Measurements from ENCODE around the gene GUSB. TPM values are rescaled to one million over a fixed set of nuclear protein-coding genes. Genes with fewer than 3 reads are reported as not detected.

GUSB gene
- total RNA-seq, 1 donor, result 32.6 TPM

- TF ChIP-seq, protein P1, sequence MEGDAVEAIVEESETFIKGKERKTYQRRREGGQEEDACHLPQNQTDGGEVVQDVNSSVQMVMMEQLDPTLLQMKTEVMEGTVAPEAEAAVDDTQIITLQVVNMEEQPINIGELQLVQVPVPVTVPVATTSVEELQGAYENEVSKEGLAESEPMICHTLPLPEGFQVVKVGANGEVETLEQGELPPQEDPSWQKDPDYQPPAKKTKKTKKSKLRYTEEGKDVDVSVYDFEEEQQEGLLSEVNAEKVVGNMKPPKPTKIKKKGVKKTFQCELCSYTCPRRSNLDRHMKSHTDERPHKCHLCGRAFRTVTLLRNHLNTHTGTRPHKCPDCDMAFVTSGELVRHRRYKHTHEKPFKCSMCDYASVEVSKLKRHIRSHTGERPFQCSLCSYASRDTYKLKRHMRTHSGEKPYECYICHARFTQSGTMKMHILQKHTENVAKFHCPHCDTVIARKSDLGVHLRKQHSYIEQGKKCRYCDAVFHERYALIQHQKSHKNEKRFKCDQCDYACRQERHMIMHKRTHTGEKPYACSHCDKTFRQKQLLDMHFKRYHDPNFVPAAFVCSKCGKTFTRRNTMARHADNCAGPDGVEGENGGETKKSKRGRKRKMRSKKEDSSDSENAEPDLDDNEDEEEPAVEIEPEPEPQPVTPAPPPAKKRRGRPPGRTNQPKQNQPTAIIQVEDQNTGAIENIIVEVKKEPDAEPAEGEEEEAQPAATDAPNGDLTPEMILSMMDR (IDR thresholded peaks at IDR 0.05; ENCODE audit: extremely low read depth, low read depth, low read length), result no peak
- Histone ChIP-seq H3K4me2 (ENCODE audit: insufficient read depth, low read length) (no peak overlapping the region), H2AFZ (ENCODE audit: low read length) (no peak overlapping the region), H4K20me1 (ENCODE audit: insufficient read depth, low read length) (no peaks in the 10 kb centered on the region), H3K27me3 (ENCODE audit: insufficient read depth, low read length) (no peaks in the 10 kb centered on the region), H3K4me3 (ENCODE audit: insufficient read depth, low read length) (no peak overlapping the region), H3K27ac (ENCODE audit: low read depth, low read length) (no peak overlapping the region), H3K36me3 (ENCODE audit: insufficient read depth, low read length) (no peaks in the 10 kb centered on the region), H3K9me3 (ENCODE audit: low read depth, low read length) (no peaks in the 10 kb centered on the region), H3K4me1 (ENCODE audit: insufficient read depth, low read length) (peaks cover 11% of the 10 kb centered on the region), H3K79me2 (ENCODE audit: insufficient read depth, low read length) (peaks cover 16% of the 10 kb centered on the region)
- no peak for DNase-seq (ENCODE audit: insufficient read length, low spot score, missing footprints)
Measured at GRCh38 chr7:65983965-65984658, 2.1 kb upstream of the GUSB start.

DNA sequence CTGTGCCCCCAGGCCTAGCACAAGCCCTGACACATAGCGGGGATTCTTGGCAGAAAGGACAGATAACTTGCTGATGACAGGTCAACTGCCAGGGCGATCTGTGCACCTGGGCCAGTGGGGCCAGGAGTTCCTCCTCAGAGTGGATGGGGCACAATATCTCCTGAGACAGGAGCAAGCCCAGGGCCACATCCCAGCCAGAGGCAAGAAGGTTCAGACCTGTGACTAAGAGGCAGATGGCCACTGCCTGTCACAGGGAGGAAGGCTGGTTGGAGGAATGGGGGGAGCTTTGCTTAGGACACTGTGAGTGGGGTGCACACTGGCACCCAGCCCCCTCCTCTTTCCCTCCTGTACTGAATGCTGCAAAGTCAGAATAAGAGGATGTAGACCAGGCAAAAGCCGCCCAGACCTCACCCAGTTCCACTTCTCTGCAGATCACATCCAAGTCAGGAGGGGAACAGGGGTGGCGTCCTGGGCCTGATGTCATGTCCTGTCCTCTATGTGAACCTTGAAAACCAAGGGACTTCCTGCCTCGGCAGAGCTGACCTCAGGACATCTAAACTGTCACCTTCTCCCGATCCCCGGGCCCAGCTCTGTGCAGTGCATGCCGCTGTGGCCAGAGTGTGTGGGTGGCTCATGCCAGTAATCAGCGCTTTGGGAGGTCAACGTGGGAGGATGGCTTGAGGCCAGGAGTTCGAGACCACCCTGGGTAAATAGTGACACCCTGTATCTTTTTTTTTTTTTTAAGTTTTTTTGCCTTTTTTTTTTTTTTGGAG, 1.3 kb downstream of the GUSB start:
- H3K4me3 ChIP-seq (ENCODE audit: insufficient read depth, low read length), result peak overlapping the region; percentile 88
- TF ChIP-seq, protein P1 (IDR thresholded peaks at IDR 0.05; ENCODE audit: extremely low read depth, low read depth, low read length), result no peak
- H3K36me3 ChIP-seq (ENCODE audit: insufficient read depth, low read length), result no peaks in the 10 kb centered on the region
- no peaks in the 10 kb centered on the region for H3K9me3 ChIP-seq (ENCODE audit: low read depth, low read length)
- peak; percentile 80 for DNase-seq (ENCODE audit: insufficient read length, low spot score, missing footprints)
- H4K20me1 ChIP-seq (ENCODE audit: insufficient read depth, low read length), result no peaks in the 10 kb centered on the region
- H3K4me1 ChIP-seq (ENCODE audit: insufficient read depth, low read length), result peaks cover 11% of the 10 kb centered on the region
- peak overlapping the region; percentile 89 for H3K4me2 ChIP-seq (ENCODE audit: insufficient read depth, low read length)
- peak overlapping the region; percentile 62 for H2AFZ ChIP-seq (ENCODE audit: low read length)
- peak overlapping the region; percentile 8 for H3K27ac ChIP-seq (ENCODE audit: low read depth, low read length)
- peaks cover 16% of the 10 kb centered on the region for H3K79me2 ChIP-seq (ENCODE audit: insufficient read depth, low read length)
- H3K27me3 ChIP-seq (ENCODE audit: insufficient read depth, low read length), result no peaks in the 10 kb centered on the region

DNA sequence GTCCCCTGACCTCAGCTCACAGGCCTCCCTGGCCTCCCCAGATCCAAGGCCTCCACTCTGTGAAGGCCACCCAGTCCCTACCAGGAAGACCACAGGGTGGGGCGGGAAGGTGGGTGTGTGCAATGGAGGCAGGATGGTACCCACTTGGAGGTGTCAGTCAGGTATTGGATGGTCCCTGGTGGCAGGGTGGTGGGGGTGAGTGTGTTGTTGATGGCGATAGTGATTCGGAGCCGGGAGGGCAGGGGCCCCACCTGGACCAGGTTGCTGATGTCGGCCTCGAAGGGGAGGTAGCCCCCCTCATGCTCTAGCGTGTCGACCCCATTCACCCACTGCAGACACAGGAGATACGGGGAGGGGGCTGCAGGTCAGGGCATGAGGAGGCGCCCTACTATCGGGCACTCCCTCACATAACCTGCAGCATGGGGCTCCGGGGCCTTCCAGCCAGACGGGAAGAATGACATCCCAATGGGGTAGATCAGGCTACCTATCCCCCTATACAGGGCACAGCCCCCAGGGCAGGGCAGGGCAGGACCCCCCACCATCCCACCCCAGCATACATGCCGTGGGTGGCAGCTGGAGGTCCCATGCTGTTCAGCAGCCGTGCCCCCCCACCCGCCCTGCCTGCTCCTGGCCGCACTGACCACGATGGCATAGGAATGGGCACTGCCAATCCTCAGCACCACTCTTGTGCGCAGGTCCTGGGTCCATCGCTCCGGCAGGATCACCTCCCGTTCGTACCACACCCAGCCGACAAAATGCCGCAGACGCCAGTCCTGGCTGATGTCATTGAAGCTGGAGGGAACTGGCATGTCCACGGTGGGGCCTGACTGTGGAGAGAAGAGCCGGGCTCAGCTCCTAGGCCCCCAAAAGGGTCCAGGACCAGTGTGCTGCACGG, 2.2 kb downstream of the GUSB start:
- Histone ChIP-seq H3K27ac (ENCODE audit: low read depth, low read length) (no peak overlapping the region), H3K36me3 (ENCODE audit: insufficient read depth, low read length) (peaks cover 4% of the 10 kb centered on the region), H3K27me3 (ENCODE audit: insufficient read depth, low read length) (no peaks in the 10 kb centered on the region), H3K9me3 (ENCODE audit: low read depth, low read length) (no peaks in the 10 kb centered on the region), H4K20me1 (ENCODE audit: insufficient read depth, low read length) (no peaks in the 10 kb centered on the region), H3K79me2 (ENCODE audit: insufficient read depth, low read length) (peaks cover 16% of the 10 kb centered on the region), H2AFZ (ENCODE audit: low read length) (no peak overlapping the region), H3K4me3 (ENCODE audit: insufficient read depth, low read length) (no peak overlapping the region), H3K4me2 (ENCODE audit: insufficient read depth, low read length) (no peak overlapping the region), H3K4me1 (ENCODE audit: insufficient read depth, low read length) (peaks cover 11% of the 10 kb centered on the region)
- TF ChIP-seq, protein P1 (IDR thresholded peaks at IDR 0.05; ENCODE audit: extremely low read depth, low read depth, low read length), result no peak
- DNase-seq (ENCODE audit: insufficient read length, low spot score, missing footprints), result peak; percentile 66

Measured in osteoblast (primary cell).